Tibial artery (tissue), 4 donors: ENCODE measurements around the gene SLC2A5.
"Not testable (repeated sequence)": the region's sequence is repeated elsewhere in the genome, so short reads cannot be mapped to it uniquely, and the experiment has no call there.

Source experiments
- DNase-seq, 2 donors: peaks; one replicate each; pipeline ENCODE4 v3.0.0-alpha.2; 2019
- H3K27ac ChIP-seq, 2 donors: fragments of 200-600 bp; sonication (generic) in 1 of 2; 1 replicate in 1 of 2; 2 replicates in 1 of 2; pipeline ENCODE4 v1.5.1; 2018 to 2019; ENCODE audit warnings: mild to moderate bottlenecking in 1 of 2
- H3K27me3 ChIP-seq, 2 donors: fragments of 200-600 bp; sonication (generic) in 1 of 2; one replicate each; pipeline versions ENCODE4 v1.5.1 to v1.6.0; 2016 to 2019
- H3K36me3 ChIP-seq, 3 donors: fragments of 200-600 bp; sonication (generic) in 2 of 3; one replicate each; pipeline ENCODE4 v1.5.1; 2016 to 2019; ENCODE audit warnings: mild to moderate bottlenecking in 2 of 3
- H3K4me1 ChIP-seq, 4 donors: fragments of 200-600 bp; sonication (generic) in 2 of 4; 1 replicate in 3 of 4; 2 replicates in 1 of 4; pipeline ENCODE4 v1.5.1; 2016 to 2019
- H3K4me3 ChIP-seq, 2 donors: fragments of 200-600 bp; sonication (generic) in 1 of 2; 1 replicate in 1 of 2; 2 replicates in 1 of 2; pipeline ENCODE4 v1.5.1; 2018 to 2019; ENCODE audit warnings: mild to moderate bottlenecking in 2 of 2
- H3K9me3 ChIP-seq, 3 donors: fragments of 200-600 bp; sonication (generic) in 1 of 3; one replicate each; pipeline ENCODE4 v1.5.1; 2016 to 2019
- intact Hi-C: fragments of 100-400 bp; cut with DNase I; formaldehyde crosslinking; loops from one replicate; pipeline ENCODE4 v1.15.0; 2023; ENCODE audit warnings: low total_unique reads
- TF ChIP-seq, protein P1 (sequence below), 2 experiments: fragments of 200-600 bp in 1 of 2; fragments of 450-650 bp in 1 of 2; IDR thresholded peaks; one replicate each; pipeline ENCODE4 v1.5.1; 2017 to 2019; ENCODE audit warnings: antibody characterized with exemption in 2 of 2, mild to moderate bottlenecking in 1 of 2, moderate library complexity in 1 of 2

The SLC2A5 gene

DNA sequence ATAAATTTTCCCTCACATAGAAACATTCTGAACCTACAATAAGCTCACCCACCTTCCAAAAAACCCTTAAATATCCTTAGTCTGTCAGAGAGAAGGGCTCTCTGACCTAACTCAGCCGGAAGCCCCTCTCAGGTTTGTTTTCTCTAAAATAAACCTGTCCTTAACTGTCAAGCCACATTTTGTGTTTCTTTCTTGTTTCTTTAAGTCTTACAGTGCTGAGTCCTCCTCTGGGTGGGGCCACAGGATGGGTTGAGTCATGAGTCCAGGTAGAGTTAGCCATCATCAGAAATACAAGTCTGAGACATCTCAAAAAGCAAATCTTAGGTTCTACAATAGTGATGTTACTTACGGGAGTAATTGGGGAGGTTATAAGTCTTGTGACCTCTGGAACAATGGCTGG is 26.4 kb upstream of the SLC2A5 start:
- intact Hi-C loops: no loop called here
- Histone ChIP-seq H3K36me3 (peaks cover 0 to 8% (median 0%) of the 10 kb centered on the region in 3 donors), H3K27me3 (no peaks in the 10 kb centered on the region), H3K4me1 (no peaks in the 10 kb centered on the region), H3K27ac (no peak overlapping the region), H3K4me3 (no peak overlapping the region), H3K9me3 (no peaks in the 10 kb centered on the region)
- TF ChIP-seq, protein P1, sequence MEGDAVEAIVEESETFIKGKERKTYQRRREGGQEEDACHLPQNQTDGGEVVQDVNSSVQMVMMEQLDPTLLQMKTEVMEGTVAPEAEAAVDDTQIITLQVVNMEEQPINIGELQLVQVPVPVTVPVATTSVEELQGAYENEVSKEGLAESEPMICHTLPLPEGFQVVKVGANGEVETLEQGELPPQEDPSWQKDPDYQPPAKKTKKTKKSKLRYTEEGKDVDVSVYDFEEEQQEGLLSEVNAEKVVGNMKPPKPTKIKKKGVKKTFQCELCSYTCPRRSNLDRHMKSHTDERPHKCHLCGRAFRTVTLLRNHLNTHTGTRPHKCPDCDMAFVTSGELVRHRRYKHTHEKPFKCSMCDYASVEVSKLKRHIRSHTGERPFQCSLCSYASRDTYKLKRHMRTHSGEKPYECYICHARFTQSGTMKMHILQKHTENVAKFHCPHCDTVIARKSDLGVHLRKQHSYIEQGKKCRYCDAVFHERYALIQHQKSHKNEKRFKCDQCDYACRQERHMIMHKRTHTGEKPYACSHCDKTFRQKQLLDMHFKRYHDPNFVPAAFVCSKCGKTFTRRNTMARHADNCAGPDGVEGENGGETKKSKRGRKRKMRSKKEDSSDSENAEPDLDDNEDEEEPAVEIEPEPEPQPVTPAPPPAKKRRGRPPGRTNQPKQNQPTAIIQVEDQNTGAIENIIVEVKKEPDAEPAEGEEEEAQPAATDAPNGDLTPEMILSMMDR (IDR thresholded peaks at IDR 0.05): no peak
- DNase-seq: no peak

DNA sequence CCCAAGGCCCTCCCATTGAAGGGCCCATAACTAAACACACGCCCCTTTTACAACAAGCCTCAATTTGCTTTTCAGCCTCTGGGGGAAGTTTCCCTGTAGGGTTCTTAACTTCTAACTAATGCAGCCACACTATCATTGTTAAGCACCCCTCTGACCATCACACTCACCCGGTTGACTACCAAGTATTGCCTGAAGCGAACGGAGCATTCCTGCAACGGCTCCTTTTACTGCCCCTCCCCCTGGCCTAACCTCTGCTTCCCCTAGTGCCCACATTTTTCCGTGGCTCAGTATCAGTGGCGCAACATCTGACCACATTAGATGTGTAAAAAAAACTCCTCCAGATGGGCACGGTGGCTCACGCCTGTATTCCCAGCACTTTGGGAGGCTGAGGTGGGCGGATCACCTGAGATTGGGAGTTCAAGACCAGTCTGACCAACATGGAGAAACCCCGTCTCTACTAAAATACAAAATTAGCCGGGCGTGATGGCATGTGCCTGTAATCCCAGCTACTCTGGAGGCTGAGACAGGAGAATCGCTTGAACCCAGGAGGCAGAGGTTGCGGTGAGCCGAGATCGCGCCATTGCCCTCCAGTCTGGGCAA is 24.7 kb upstream of the SLC2A5 start:
- DNase-seq, H3K36me3 ChIP-seq, H3K4me3 ChIP-seq, H3K27me3 ChIP-seq, intact Hi-C loops, H3K4me1 ChIP-seq, H3K9me3 ChIP-seq, H3K27ac ChIP-seq: not testable (repeated sequence)

DNA sequence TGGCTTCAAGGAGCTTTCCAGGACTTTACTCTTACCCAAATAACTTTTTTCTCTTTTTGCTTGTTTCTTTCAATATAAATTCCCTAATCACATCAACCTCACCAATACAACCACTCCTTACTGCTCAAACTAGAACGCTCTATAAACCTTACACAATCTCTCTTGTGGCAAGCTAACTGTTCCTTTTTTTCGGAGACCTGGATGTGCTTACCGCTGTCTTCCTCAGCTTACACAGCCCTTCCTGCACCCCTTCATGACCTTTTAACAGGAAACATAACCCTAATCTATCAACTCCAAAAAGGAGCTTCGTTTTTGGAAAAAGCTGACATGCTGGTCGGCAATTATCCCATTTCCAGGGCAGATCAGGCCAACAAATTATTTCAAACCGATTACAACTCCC is 24.1 kb upstream of the SLC2A5 start:
- no peak for DNase-seq
- H3K9me3 ChIP-seq: no peaks in the 10 kb centered on the region
- H3K4me1 ChIP-seq: no peaks in the 10 kb centered on the region
- no peak overlapping the region for H3K27ac ChIP-seq
- H3K27me3 ChIP-seq: peaks cover 0 to 4% of the 10 kb centered on the region in 2 donors
- TF ChIP-seq, protein P1 (IDR thresholded peaks at IDR 0.05): no peak
- no peaks in the 10 kb centered on the region for H3K36me3 ChIP-seq
- intact Hi-C loops: no loop called here
- H3K4me3 ChIP-seq: no peak overlapping the region

DNA sequence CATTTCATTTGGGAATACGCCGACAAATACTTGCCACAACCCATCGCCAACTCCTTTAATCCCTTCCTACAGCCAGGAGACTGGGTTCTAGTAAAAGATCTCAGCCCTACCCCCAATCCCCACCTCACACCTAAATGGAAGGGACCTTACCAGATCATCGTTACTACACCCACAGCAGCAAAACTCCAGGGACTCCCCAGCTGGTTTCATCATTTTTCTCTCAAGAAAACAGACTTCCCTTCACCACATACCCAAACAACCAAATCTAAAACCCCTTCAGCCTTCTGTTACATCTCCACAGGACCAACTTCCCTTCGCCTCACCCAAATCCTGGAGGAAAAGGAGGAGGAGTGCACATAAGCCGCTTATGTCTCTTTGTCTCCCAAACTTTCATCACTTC is 23.7 kb upstream of the SLC2A5 start:
- Histone ChIP-seq H3K9me3 (no peaks in the 10 kb centered on the region), H3K4me3 (no peak overlapping the region), H3K36me3 (no peaks in the 10 kb centered on the region), H3K27me3 (peaks cover 0 to 7% of the 10 kb centered on the region in 2 donors), H3K4me1 (no peaks in the 10 kb centered on the region), H3K27ac (no peak overlapping the region)
- no peak for DNase-seq
- TF ChIP-seq, protein P1 (IDR thresholded peaks at IDR 0.05): no peak
- intact Hi-C loops: no loop called here

DNA sequence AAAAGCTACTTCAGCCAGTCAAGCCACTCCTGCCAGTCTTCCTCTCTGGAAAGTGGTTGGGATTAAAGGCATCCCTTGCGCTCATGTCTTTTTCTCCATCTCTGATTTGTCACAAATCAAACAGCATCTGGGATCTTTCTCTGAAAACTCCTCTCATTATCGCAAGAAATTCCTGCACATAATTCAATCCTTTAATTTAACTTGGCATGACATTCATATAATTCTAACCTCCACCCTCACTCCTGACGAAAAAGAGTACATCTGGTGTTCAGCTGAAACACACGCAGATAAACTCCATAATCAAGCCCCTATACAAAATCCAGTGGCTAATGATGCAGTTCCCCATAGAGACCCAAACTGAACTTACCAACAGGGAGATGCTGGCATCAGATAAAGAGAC is 19.4 kb upstream of the SLC2A5 start:
- no peak for DNase-seq
- Histone ChIP-seq H3K9me3 (no peaks in the 10 kb centered on the region), H3K27me3 (peaks cover 0 to 14% of the 10 kb centered on the region in 2 donors), H3K4me1 (peaks cover 0 to 17% (median 12%) of the 10 kb centered on the region in 4 donors), H3K27ac (no peak overlapping the region), H3K4me3 (no peak overlapping the region), H3K36me3 (no peaks in the 10 kb centered on the region)
- TF ChIP-seq, protein P1 (IDR thresholded peaks at IDR 0.05): no peak
- intact Hi-C loops: loop anchor here (10.0 kb wide), 1 partner anchor 164 kb away; no protein-coding TSS in a partner anchor

DNA sequence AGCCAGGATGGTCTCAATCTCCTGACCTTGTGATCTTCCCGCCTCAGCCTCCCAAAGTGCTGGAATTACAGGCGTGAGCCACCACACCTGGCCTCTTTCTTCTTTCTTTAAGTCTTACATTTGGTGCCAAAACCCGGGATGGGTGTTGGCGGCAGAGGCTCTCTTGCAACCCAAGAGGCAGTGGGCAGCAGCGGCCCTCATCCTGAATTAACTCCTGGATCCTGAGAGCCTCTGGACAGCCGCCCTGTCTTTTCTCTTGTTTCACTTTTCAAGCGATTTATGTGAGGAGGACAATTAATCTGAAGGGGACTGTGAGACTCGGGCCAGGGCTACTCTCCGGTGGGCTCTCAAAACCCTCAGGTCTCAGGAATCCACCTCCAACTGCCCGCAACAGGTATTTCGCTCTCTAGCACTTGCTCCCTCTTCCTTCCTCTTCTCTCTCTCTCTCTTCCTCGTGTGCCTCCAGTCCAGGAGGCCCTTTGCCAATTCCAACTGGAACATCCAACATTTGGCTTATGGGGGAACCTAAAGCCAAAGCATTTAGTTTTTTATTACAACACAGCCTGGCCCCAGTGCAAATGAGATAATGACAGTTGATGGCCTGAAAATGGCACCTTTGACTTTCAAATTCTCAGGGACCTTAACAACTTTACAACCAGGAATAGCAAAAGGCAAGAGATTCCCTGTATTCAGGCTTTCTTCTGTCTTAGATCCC is 18.1 kb upstream of the SLC2A5 start:
- Histone ChIP-seq H3K4me3 (no peak overlapping the region), H3K9me3 (no peaks in the 10 kb centered on the region), H3K27me3 (peaks cover 0 to 14% of the 10 kb centered on the region in 2 donors), H3K4me1 (peaks cover 0 to 17% (median 12%) of the 10 kb centered on the region in 4 donors), H3K36me3 (no peaks in the 10 kb centered on the region), H3K27ac (no peak overlapping the region)
- intact Hi-C loops: loop anchor here (10.0 kb wide), 1 partner anchor 163 kb away; no protein-coding TSS in a partner anchor
- no peak for DNase-seq
- TF ChIP-seq, protein P1 (IDR thresholded peaks at IDR 0.05): no peak
